Liver (tissue), 9 donors: ENCODE data around the gene BICDL1. TPM values are rescaled to one million over a fixed set of nuclear protein-coding genes. Genes with fewer than 3 reads are reported as not detected.

Experiments used
- DNase-seq: peaks from one replicate; pipeline ENCODE4 v3.0.0-alpha.2; 2017; ENCODE audit warnings: low spot score
- H3K27ac ChIP-seq, 2 donors: one replicate each; pipeline ENCODE4 v1.7.0; 2013; ENCODE audit warnings: inconsistent platforms in 2 of 2, low read length in 2 of 2, control low read depth in 1 of 2, low read depth in 1 of 2, mild to moderate bottlenecking in 1 of 2
- H3K27me3 ChIP-seq, 4 donors: one replicate each; pipeline versions ENCODE4 v1.6.1 to v1.7.0; 2013; ENCODE audit warnings: low read length in 3 of 4, inconsistent platforms in 1 of 4, mild to moderate bottlenecking in 1 of 4, moderate library complexity in 1 of 4; ENCODE audit not compliant: control insufficient read depth in 4 of 4, insufficient read depth in 4 of 4
- H3K36me3 ChIP-seq, 4 donors: one replicate each; pipeline versions ENCODE4 v1.6.1 to v1.7.0; 2013; ENCODE audit warnings: low read length in 3 of 4, mild to moderate bottlenecking in 3 of 4, low read depth in 1 of 4, moderate library complexity in 1 of 4; ENCODE audit not compliant: control insufficient read depth in 4 of 4, insufficient read depth in 3 of 4
- H3K4me1 ChIP-seq, 4 donors: one replicate each; pipeline versions ENCODE4 v1.6.1 to v1.7.0; 2013; ENCODE audit warnings: low read length in 3 of 4, mild to moderate bottlenecking in 3 of 4, moderate library complexity in 1 of 4; ENCODE audit not compliant: control insufficient read depth in 4 of 4, insufficient read depth in 4 of 4
- H3K4me3 ChIP-seq, 3 donors: one replicate each; pipeline versions ENCODE4 v1.6.1 to v1.7.0; 2013; ENCODE audit warnings: low read length in 3 of 3, control low read depth in 1 of 3, low read depth in 1 of 3, mild to moderate bottlenecking in 1 of 3
- H3K9ac ChIP-seq, 2 donors: one replicate each; pipeline ENCODE4 v1.7.0; 2013; ENCODE audit warnings: low read length in 2 of 2, mild to moderate bottlenecking in 2 of 2, moderate library complexity in 2 of 2, control low read depth in 1 of 2, low read depth in 1 of 2
- H3K9me3 ChIP-seq, 4 donors: one replicate each; pipeline versions ENCODE4 v1.6.1 to v1.7.0; 2013; ENCODE audit warnings: low read length in 3 of 4; ENCODE audit not compliant: control insufficient read depth in 4 of 4
- FOXA2 ChIP-seq: IDR thresholded peaks from 2 replicates; pipeline ENCODE4 v1.6.1; 2016; ENCODE audit warnings: antibody characterized with exemption
- HNF4A ChIP-seq, 2 donors: conservative IDR thresholded peaks; 2 replicates each; pipeline ENCODE4 v1.6.1; 2016; ENCODE audit warnings: antibody characterized with exemption in 2 of 2, mild to moderate bottlenecking in 2 of 2
- HNF4G ChIP-seq: IDR thresholded peaks from 2 replicates; pipeline ENCODE4 v1.6.1; 2016; ENCODE audit warnings: antibody characterized with exemption
- JUND ChIP-seq, 2 donors: IDR thresholded peaks; 2 replicates each; pipeline ENCODE4 v1.6.1; 2016; ENCODE audit warnings: antibody characterized with exemption in 2 of 2
- NR2F2 ChIP-seq: IDR thresholded peaks from 2 replicates; pipeline ENCODE4 v1.6.1; 2016; ENCODE audit warnings: antibody characterized with exemption
- RXRA ChIP-seq, 2 donors: IDR thresholded peaks; 2 replicates each; pipeline ENCODE4 v1.6.1; 2017 to 2018; ENCODE audit warnings: antibody characterized with exemption in 2 of 2, mild to moderate bottlenecking in 1 of 2
- SP1 ChIP-seq: IDR thresholded peaks from 2 replicates; pipeline ENCODE4 v1.6.1; 2018; ENCODE audit warnings: antibody characterized with exemption, mild to moderate bottlenecking
- TAF1 ChIP-seq: conservative IDR thresholded peaks from 2 replicates; pipeline ENCODE4 v1.6.1; 2016; ENCODE audit warnings: antibody characterized with exemption, mild to moderate bottlenecking
- YY1 ChIP-seq: IDR thresholded peaks from 2 replicates; pipeline ENCODE4 v1.6.1; 2016; ENCODE audit warnings: antibody characterized with exemption, mild to moderate bottlenecking
- WGBS: extraction: QIAGEN DNeasy Blood & Tissue Kit; methylation state at CpG from one replicate; pipeline ENCODE4 v1.1.7; 2013; 5-methylcytosine and 5-hydroxymethylcytosine counted together
- polyA plus RNA-seq, 2 donors: library from polyadenylated mRNA; stranded (reverse) in 1 of 2; unstranded in 1 of 2; fragments of 200-250 nt in 1 of 2; fragments of >200 nt in 1 of 2; fragmentation: Nextera tagmentation in 1 of 2; extraction: Ambion mirVana in 1 of 2; gene quantifications; one replicate each; pipeline versions ENCODE4 v1.2.1 to v1.2.3, GENCODE V29; 2013 to 2015
- total RNA-seq, 2 donors: library from RNA; depleted of rRNA; stranded (reverse); fragments of >200 nt; gene quantifications; one replicate each; pipeline ENCODE4 v1.2.3, GENCODE V29; 2014
- TF ChIP-seq, protein P1 (sequence below): IDR thresholded peaks from 2 replicates; pipeline ENCODE4 v1.6.1; 2016; ENCODE audit warnings: antibody characterized with exemption
- TF ChIP-seq, protein P2 (sequence below): IDR thresholded peaks from 2 replicates; pipeline ENCODE4 v1.6.1; 2016; ENCODE audit warnings: antibody characterized with exemption
- TF ChIP-seq, protein P3 (sequence below): fragments of 150-350 bp; IDR thresholded peaks from 2 replicates; pipeline ENCODE4 v1.5.1; 2017; ENCODE audit warnings: improper control_type of control experiment, low read depth, low read length; ENCODE audit not compliant: missing input control
- TF ChIP-seq, protein P4 (sequence below): IDR thresholded peaks from 2 replicates; pipeline ENCODE4 v1.6.1; 2016; ENCODE audit warnings: antibody characterized with exemption, mild to moderate bottlenecking
- donor health status: healthy.
- donor health status: healthy.
- donor health status: healthy.
- donor health status: healthy.
- donor health status: healthy.

BICDL1 gene
- total and polyA plus RNA-seq, 4 donors: 0.65 to 3.8 (median 2.3) TPM

DNA sequence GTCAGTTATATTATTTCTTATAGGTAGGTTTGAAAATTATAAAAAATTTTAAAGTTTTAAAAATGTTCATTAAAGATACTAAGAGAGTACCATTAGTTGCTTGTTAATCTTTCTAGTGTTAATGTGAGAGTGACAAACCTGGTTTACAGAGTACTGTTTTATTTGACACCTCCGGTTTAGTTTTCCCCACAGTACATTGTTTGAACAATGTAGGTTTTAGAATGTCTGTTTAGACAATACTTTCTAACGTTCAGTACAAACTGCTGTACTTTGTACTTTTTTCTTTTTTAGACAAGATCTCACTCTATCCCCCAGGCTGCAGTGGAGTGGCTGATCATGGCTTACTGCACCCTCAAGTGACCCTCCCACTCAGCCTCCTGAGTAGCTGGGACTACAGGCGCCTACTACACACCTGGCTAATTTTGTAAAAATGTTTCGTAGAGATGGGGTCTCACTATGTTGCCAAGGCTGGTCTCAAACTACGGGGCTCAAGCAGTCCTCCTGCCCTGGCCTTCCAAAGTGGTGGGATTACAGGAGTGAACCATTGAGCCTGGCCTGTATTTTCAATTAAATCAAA lies 3.2 kb downstream of the BICDL1 start:
- 83% methylated on average over 5 of the region's 5 CpGs for WGBS
- no peak for TF ChIP-seq HNF4A (conservative IDR thresholded peaks at IDR 0.05)
- no peak for TF ChIP-seq NR2F2
- TF ChIP-seq, protein P1, sequence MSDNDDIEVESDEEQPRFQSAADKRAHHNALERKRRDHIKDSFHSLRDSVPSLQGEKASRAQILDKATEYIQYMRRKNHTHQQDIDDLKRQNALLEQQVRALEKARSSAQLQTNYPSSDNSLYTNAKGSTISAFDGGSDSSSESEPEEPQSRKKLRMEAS: no peak
- TF ChIP-seq SP1: no peak
- TF ChIP-seq, protein P2, sequence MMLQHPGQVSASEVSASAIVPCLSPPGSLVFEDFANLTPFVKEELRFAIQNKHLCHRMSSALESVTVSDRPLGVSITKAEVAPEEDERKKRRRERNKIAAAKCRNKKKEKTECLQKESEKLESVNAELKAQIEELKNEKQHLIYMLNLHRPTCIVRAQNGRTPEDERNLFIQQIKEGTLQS: no peak
- H3K27ac ChIP-seq: no peak overlapping the region
- no peaks in the 10 kb centered on the region for H3K27me3 ChIP-seq
- H3K4me1 ChIP-seq: peaks cover 10 to 20% (median 15%) of the 10 kb centered on the region in 4 donors
- H3K9me3 ChIP-seq: no peaks in the 10 kb centered on the region
- H3K36me3 ChIP-seq: no peaks in the 10 kb centered on the region
- no peak overlapping the region for H3K4me3 ChIP-seq
- DNase-seq: no peak
- H3K9ac ChIP-seq: no peak overlapping the region

DNA sequence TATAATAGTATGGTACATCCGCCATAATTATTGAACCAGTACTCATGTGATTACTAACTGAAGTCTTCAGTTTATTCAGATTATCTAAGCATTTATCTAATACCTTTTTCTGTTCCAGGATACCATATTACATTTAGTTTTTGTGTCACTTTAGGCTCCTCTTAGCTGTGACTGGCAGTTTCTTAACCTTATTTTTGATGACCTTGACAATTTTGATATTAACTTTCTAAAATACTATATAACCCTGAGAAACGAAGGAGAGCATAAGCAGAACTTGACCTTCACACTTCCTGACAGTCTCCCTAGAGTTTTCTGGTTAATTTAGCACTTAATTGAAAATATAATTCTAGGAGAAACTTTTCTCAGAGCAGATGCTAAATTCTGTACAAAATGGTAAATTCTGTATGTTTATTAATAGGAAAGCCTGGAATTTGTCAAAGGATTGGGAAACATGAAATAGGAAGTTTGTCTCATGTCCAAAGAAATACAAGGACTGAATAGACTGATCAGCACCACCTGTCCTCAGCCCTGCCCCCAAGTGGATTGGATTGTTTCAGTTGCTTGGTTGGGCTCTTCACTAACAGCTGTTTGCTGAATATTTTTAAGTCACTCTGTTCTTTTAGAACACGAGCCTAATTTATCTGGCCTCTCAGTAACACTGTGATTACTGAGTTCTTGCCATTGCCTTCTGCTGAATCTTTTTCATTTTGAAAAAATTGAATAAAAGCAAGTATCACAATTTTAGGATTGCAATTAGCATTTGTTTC lies 6.0 kb downstream of the BICDL1 start:
- DNase-seq: no peak
- no peak overlapping the region for H3K9ac ChIP-seq
- no peaks in the 10 kb centered on the region for H3K36me3 ChIP-seq
- TF ChIP-seq YY1: no peak
- TF ChIP-seq FOXA2: no peak
- TF ChIP-seq HNF4G: no peak
- no peak for TF ChIP-seq NR2F2
- H3K27ac ChIP-seq: no peak overlapping the region
- peaks cover 1 to 4% (median 2%) of the 10 kb centered on the region in 4 donors for H3K4me1 ChIP-seq
- WGBS: 76% methylated on average over 3 of the region's 3 CpGs
- no peak overlapping the region for H3K4me3 ChIP-seq
- no peaks in the 10 kb centered on the region for H3K9me3 ChIP-seq
- no peaks in the 10 kb centered on the region for H3K27me3 ChIP-seq

DNA sequence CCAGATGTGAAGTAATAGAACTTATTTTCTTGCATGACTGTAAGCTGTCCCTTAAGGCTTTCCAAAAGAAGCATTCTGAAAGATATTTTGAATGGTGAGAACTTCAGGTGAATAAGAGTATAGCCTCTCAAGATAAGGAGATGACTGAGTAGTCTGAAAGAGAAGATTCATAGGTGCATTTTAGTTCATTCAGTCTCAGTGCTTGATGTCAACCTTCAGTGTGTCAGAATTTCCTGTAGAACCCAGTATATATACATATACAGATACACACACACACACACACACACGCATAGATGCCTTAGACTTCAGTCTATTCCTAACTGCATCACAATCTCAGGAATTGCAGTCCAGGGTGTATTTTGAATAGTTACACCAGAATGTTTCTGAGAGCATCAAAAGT lies 7.4 kb downstream of the BICDL1 start:
- no peak for TF ChIP-seq RXRA (IDR thresholded peaks at IDR 0.05)
- Histone ChIP-seq H3K4me3 (no peak overlapping the region), H3K27ac (no peak overlapping the region), H3K27me3 (no peaks in the 10 kb centered on the region), H3K4me1 (no peaks in the 10 kb centered on the region), H3K9me3 (no peaks in the 10 kb centered on the region), H3K9ac (no peak overlapping the region), H3K36me3 (no peaks in the 10 kb centered on the region)
- no peak for DNase-seq
- 96% methylated on average over 1 of the region's 1 CpG for WGBS

DNA sequence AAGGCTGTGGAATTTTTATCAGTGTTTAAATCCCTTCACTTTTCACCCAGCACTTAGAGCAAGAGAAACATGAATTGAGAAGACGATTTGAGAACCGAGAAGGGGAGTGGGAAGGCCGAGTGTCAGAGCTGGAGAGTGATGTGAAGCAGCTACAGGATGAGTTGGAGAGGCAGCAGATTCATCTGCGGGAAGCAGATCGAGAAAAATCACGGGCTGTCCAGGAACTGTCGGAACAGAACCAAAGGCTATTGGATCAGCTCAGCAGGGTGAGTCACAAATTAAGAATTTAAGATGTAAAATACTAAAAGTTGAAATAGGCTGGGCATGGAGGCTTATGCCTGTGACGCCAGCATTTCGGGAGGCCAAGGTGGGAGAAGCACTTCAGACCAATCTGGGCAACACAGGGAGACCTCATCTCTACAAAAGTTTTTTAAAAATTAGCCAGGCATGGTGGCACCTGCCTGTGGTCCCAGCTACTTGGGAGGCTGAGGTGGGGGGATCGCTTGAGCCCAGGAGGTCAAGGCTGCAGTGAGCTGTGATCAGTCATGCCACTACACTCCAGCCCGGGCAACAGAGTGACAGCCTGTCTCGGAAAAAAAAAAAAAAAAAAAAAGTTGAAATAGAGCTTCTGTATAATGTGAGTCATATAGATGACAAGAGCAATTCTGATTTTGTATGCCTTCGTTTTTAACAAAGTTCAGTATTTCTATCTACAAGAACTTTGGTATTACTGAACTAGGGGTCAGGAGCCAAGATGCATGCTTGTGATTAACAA lies 9.6 kb downstream of the BICDL1 start:
- Histone ChIP-seq H3K36me3 (peaks cover 0 to 2% (median 0%) of the 10 kb centered on the region in 4 donors), H3K27ac (no peak overlapping the region), H3K9me3 (no peaks in the 10 kb centered on the region), H3K4me3 (no peak overlapping the region), H3K27me3 (no peaks in the 10 kb centered on the region), H3K9ac (no peak overlapping the region), H3K4me1 (no peaks in the 10 kb centered on the region)
- DNase-seq: no peak
- 91% methylated on average over 13 of the region's 13 CpGs for WGBS
- TF ChIP-seq JUND (IDR thresholded peaks at IDR 0.05) (no peak), TAF1 (no peak), NR2F2 (no peak)
- TF ChIP-seq, protein P3, sequence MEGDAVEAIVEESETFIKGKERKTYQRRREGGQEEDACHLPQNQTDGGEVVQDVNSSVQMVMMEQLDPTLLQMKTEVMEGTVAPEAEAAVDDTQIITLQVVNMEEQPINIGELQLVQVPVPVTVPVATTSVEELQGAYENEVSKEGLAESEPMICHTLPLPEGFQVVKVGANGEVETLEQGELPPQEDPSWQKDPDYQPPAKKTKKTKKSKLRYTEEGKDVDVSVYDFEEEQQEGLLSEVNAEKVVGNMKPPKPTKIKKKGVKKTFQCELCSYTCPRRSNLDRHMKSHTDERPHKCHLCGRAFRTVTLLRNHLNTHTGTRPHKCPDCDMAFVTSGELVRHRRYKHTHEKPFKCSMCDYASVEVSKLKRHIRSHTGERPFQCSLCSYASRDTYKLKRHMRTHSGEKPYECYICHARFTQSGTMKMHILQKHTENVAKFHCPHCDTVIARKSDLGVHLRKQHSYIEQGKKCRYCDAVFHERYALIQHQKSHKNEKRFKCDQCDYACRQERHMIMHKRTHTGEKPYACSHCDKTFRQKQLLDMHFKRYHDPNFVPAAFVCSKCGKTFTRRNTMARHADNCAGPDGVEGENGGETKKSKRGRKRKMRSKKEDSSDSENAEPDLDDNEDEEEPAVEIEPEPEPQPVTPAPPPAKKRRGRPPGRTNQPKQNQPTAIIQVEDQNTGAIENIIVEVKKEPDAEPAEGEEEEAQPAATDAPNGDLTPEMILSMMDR: no peak
- TF ChIP-seq, protein P4, sequence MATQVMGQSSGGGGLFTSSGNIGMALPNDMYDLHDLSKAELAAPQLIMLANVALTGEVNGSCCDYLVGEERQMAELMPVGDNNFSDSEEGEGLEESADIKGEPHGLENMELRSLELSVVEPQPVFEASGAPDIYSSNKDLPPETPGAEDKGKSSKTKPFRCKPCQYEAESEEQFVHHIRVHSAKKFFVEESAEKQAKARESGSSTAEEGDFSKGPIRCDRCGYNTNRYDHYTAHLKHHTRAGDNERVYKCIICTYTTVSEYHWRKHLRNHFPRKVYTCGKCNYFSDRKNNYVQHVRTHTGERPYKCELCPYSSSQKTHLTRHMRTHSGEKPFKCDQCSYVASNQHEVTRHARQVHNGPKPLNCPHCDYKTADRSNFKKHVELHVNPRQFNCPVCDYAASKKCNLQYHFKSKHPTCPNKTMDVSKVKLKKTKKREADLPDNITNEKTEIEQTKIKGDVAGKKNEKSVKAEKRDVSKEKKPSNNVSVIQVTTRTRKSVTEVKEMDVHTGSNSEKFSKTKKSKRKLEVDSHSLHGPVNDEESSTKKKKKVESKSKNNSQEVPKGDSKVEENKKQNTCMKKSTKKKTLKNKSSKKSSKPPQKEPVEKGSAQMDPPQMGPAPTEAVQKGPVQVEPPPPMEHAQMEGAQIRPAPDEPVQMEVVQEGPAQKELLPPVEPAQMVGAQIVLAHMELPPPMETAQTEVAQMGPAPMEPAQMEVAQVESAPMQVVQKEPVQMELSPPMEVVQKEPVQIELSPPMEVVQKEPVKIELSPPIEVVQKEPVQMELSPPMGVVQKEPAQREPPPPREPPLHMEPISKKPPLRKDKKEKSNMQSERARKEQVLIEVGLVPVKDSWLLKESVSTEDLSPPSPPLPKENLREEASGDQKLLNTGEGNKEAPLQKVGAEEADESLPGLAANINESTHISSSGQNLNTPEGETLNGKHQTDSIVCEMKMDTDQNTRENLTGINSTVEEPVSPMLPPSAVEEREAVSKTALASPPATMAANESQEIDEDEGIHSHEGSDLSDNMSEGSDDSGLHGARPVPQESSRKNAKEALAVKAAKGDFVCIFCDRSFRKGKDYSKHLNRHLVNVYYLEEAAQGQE: no peak
- TF ChIP-seq, protein P2: no peak
- TF ChIP-seq, protein P1: no peak
